Activated CD4-positive, alpha-beta memory T cell treated with anti-CD3 and anti-CD28 coated beads for 36 hours (primary cell): ENCODE results near the gene CTNNBL1. TPM values are rescaled to one million over a fixed set of nuclear protein-coding genes. Genes with fewer than 3 reads are reported as not detected.
"Not testable (repeated sequence)": the region's sequence is repeated elsewhere in the genome, so short reads cannot be mapped to it uniquely, and the experiment has no call there.

Experiments used
- CTCF ChIA-PET: fragments of 350-600 bp; sonication (Branson Sonifier 250); formaldehyde crosslinking; loops from one replicate; lab custom pipeline; 2021; ENCODE audit warnings: antibody characterized with exemption, inconsistent platforms; lab: Charles Lee
- POLR2A ChIA-PET: fragments of 350-600 bp; sonication (Branson Sonifier 250); formaldehyde crosslinking; loops from one replicate; lab custom pipeline; 2021; ENCODE audit warnings: antibody characterized with exemption; lab: Charles Lee
- DNase-seq: peaks from one replicate; pipeline ENCODE4 v3.0.0-alpha.2; 2020
- H3K27ac Mint-ChIP-seq: one replicate; pipeline ENCODE4 v1.8.0; 2021; ENCODE audit warnings: mixed read lengths
- H3K27me3 Mint-ChIP-seq: one replicate; pipeline ENCODE4 v1.8.0; 2021; ENCODE audit warnings: mixed read lengths
- H3K36me3 Mint-ChIP-seq: one replicate; pipeline ENCODE4 v1.8.0; 2021; ENCODE audit warnings: mixed read lengths
- H3K4me1 Mint-ChIP-seq: one replicate; pipeline ENCODE4 v1.8.0; 2021; ENCODE audit warnings: low read depth, mixed read lengths
- H3K4me3 Mint-ChIP-seq: one replicate; pipeline ENCODE4 v1.8.0; 2021; ENCODE audit warnings: mild to moderate bottlenecking, mixed read lengths
- H3K9me3 Mint-ChIP-seq: one replicate; pipeline ENCODE4 v1.8.0; 2021; ENCODE audit warnings: mixed read lengths
- intact Hi-C: fragments of 100-400 bp; cut with micrococcal nuclease; formaldehyde crosslinking; loops from one replicate; pipeline ENCODE4 v1.15.1; 2023
- total RNA-seq, 2 experiments: library from RNA; stranded (reverse); gene quantifications; one replicate each; pipeline ENCODE4 v1.2.3, GENCODE V29; 2021

Gene CTNNBL1
- total RNA-seq, 2 experiments from 2014 or later = 72.5 to 76.5 TPM

- H3K27me3 Mint-ChIP-seq, H3K36me3 Mint-ChIP-seq, H3K27ac Mint-ChIP-seq, POLR2A ChIA-PET, CTCF ChIA-PET, H3K4me3 Mint-ChIP-seq, H3K9me3 Mint-ChIP-seq, intact Hi-C loops: not testable (repeated sequence)
- H3K4me1 Mint-ChIP-seq = peaks cover 21% of the 10 kb centered on the region
- peak; percentile 16 for DNase-seq
Measured at GRCh38 chr20:37701676-37702075, 7.8 kb downstream of the CTNNBL1 start.

- Mint-ChIP-seq H3K4me3 (no peak overlapping the region), H3K27ac (no peak overlapping the region), H3K4me1 (peaks cover 18% of the 10 kb centered on the region), H3K9me3 (no peaks in the 10 kb centered on the region), H3K36me3 (peaks cover 5% of the 10 kb centered on the region), H3K27me3 (no peaks in the 10 kb centered on the region)
- ChIA-PET POLR2A (no interaction called here), CTCF (interaction anchor here (1.0 kb wide), 1 partner anchor 16 kb away, joined by 3 read pairs; no protein-coding TSS in a partner anchor)
- no peak for DNase-seq
- intact Hi-C loops = no loop called here
Measured at GRCh38 chr20:37702403-37703034, 8.7 kb downstream of the CTNNBL1 start.

- peaks cover 21% of the 10 kb centered on the region for H3K4me1 Mint-ChIP-seq
- intact Hi-C loops = no loop called here
- H3K4me3 Mint-ChIP-seq = no peak overlapping the region
- no peak overlapping the region for H3K27ac Mint-ChIP-seq
- no peaks in the 10 kb centered on the region for H3K9me3 Mint-ChIP-seq
- DNase-seq = no peak
- POLR2A ChIA-PET = no interaction called here
- no peaks in the 10 kb centered on the region for H3K27me3 Mint-ChIP-seq
- CTCF ChIA-PET = interaction anchor here (1.0 kb wide), 1 partner anchor 16 kb away, joined by 3 read pairs; no protein-coding TSS in a partner anchor
- peaks cover 4% of the 10 kb centered on the region for H3K36me3 Mint-ChIP-seq
Measured at GRCh38 chr20:37703035-37703845, 9.4 kb downstream of the CTNNBL1 start.

- Mint-ChIP-seq H3K27me3 (no peaks in the 10 kb centered on the region), H3K36me3 (peaks cover 3% of the 10 kb centered on the region), H3K9me3 (no peaks in the 10 kb centered on the region), H3K27ac (no peak overlapping the region), H3K4me1 (peaks cover 16% of the 10 kb centered on the region), H3K4me3 (no peak overlapping the region)
- POLR2A ChIA-PET = interaction anchor here (0.7 kb wide), 1 partner anchor 167 kb away, joined by 4 read pairs; no protein-coding TSS in a partner anchor
- CTCF ChIA-PET = no interaction called here
- no peak for DNase-seq
- intact Hi-C loops = no loop called here
Measured at GRCh38 chr20:37704955-37705354, 11.1 kb downstream of the CTNNBL1 start.

- intact Hi-C loops = no loop called here
- peaks cover 5% of the 10 kb centered on the region for H3K36me3 Mint-ChIP-seq
- DNase-seq = no peak
- H3K4me1 Mint-ChIP-seq = peaks cover 18% of the 10 kb centered on the region
- no peak overlapping the region for H3K27ac Mint-ChIP-seq
- POLR2A ChIA-PET = no interaction called here
- no peaks in the 10 kb centered on the region for H3K27me3 Mint-ChIP-seq
- CTCF ChIA-PET = no interaction called here
- no peak overlapping the region for H3K4me3 Mint-ChIP-seq
- H3K9me3 Mint-ChIP-seq = no peaks in the 10 kb centered on the region
Measured at GRCh38 chr20:37706298-37706697, 12.5 kb downstream of the CTNNBL1 start.

- Mint-ChIP-seq H3K4me3 (no peak overlapping the region), H3K27me3 (no peaks in the 10 kb centered on the region), H3K27ac (no peak overlapping the region), H3K36me3 (peaks cover 14% of the 10 kb centered on the region), H3K4me1 (peaks cover 28% of the 10 kb centered on the region), H3K9me3 (no peaks in the 10 kb centered on the region)
- intact Hi-C loops = no loop called here
- ChIA-PET CTCF (no interaction called here), POLR2A (no interaction called here)
- DNase-seq = no peak
Measured at GRCh38 chr20:37711001-37711400, 17.2 kb downstream of the CTNNBL1 start.

GRCh38 chr20:37711994-37712964 lies 18.4 kb downstream of the CTNNBL1 start:
- intact Hi-C loops = no loop called here
- ChIA-PET POLR2A (interaction anchor here (0.6 kb wide), 1 partner anchor 403 kb away, joined by 3 read pairs; no protein-coding TSS in a partner anchor), CTCF (no interaction called here)
- Mint-ChIP-seq H3K36me3 (peaks cover 15% of the 10 kb centered on the region), H3K4me1 (peaks cover 26% of the 10 kb centered on the region), H3K4me3 (no peak overlapping the region), H3K27ac (no peak overlapping the region), H3K9me3 (no peaks in the 10 kb centered on the region), H3K27me3 (no peaks in the 10 kb centered on the region)
- DNase-seq = no peak

GRCh38 chr20:37713396-37713795 lies 19.6 kb downstream of the CTNNBL1 start:
- CTCF ChIA-PET = no interaction called here
- Mint-ChIP-seq H3K4me1 (peaks cover 22% of the 10 kb centered on the region), H3K36me3 (peaks cover 15% of the 10 kb centered on the region), H3K27me3 (no peaks in the 10 kb centered on the region), H3K27ac (no peak overlapping the region), H3K9me3 (no peaks in the 10 kb centered on the region), H3K4me3 (no peak overlapping the region)
- intact Hi-C loops = no loop called here
- DNase-seq = no peak
- POLR2A ChIA-PET = no interaction called here

- ChIA-PET POLR2A (interaction anchor here (0.6 kb wide), 1 partner anchor 46 kb away, joined by 5 read pairs; no protein-coding TSS in a partner anchor), CTCF (interaction anchor here (1.0 kb wide), 1 partner anchor 11 kb away, joined by 3 read pairs; no protein-coding TSS in a partner anchor)
- H3K4me3 Mint-ChIP-seq = no peak overlapping the region
- H3K4me1 Mint-ChIP-seq = peaks cover 16% of the 10 kb centered on the region
- H3K27ac Mint-ChIP-seq = no peak overlapping the region
- H3K9me3 Mint-ChIP-seq = no peaks in the 10 kb centered on the region
- no peak for DNase-seq
- H3K27me3 Mint-ChIP-seq = no peaks in the 10 kb centered on the region
- H3K36me3 Mint-ChIP-seq = peaks cover 15% of the 10 kb centered on the region
- intact Hi-C loops = no loop called here
Measured at GRCh38 chr20:37714978-37715672, 21.3 kb downstream of the CTNNBL1 start.

GRCh38 chr20:37721751-37722150 lies 27.9 kb downstream of the CTNNBL1 start:
- intact Hi-C loops = no loop called here
- POLR2A ChIA-PET = no interaction called here
- peaks cover 11% of the 10 kb centered on the region for H3K9me3 Mint-ChIP-seq

GRCh38 chr20:37722312-37722711 lies 28.5 kb downstream of the CTNNBL1 start:
- H3K36me3 Mint-ChIP-seq = peaks cover 10% of the 10 kb centered on the region
- H3K4me3 Mint-ChIP-seq, POLR2A ChIA-PET, CTCF ChIA-PET, H3K27ac Mint-ChIP-seq, H3K27me3 Mint-ChIP-seq, DNase-seq, H3K4me1 Mint-ChIP-seq, intact Hi-C loops: not testable (repeated sequence)
- peaks cover 11% of the 10 kb centered on the region for H3K9me3 Mint-ChIP-seq

More at GRCh38 chr20:37721751-37722150, 27.9 kb downstream of the CTNNBL1 start:
- Mint-ChIP-seq H3K4me3 (no peak overlapping the region), H3K4me1 (peaks cover 7% of the 10 kb centered on the region), H3K36me3 (peaks cover 13% of the 10 kb centered on the region), H3K27me3 (no peaks in the 10 kb centered on the region), H3K27ac (no peak overlapping the region)
- DNase-seq = no peak
- CTCF ChIA-PET = no interaction called here
